Measurements from ENCODE around the gene RAPGEF4.

The RAPGEF4 gene

GRCh38 chr2:172878260-172878659 lies 142.6 kb downstream of the RAPGEF4 start:
- DNase-seq (ENCODE audit: extremely low spot score), result no peak
- CTCF ChIA-PET, result interaction anchor here (1.4 kb wide), 1 partner anchor 21 kb away, joined by 3 read pairs; no protein-coding TSS in a partner anchor

GRCh38 chr2:172884336-172884735 lies 148.7 kb downstream of the RAPGEF4 start:
- no peak for TF ChIP-seq CTCF (IDR thresholded peaks at IDR 0.05; ENCODE audit: control extremely low read depth, extremely low read depth, low read depth, missing control alignments)
- no peak for DNase-seq (ENCODE audit: extremely low spot score)
- CTCF ChIA-PET, result no interaction called here
- POLR2A ChIA-PET, result no interaction called here

More at GRCh38 chr2:172878260-172878659, 142.6 kb downstream of the RAPGEF4 start:
- TF ChIP-seq CTCF (IDR thresholded peaks at IDR 0.05; ENCODE audit: control extremely low read depth, extremely low read depth, low read depth, missing control alignments), result no peak
- POLR2A ChIA-PET, result no interaction called here

- no peak for TF ChIP-seq CTCF (IDR thresholded peaks at IDR 0.05; ENCODE audit: control extremely low read depth, extremely low read depth, low read depth, missing control alignments)
- DNase-seq (ENCODE audit: extremely low spot score), result no peak
- POLR2A ChIA-PET, result no interaction called here
- CTCF ChIA-PET, result interaction anchor here (1.1 kb wide), 1 partner anchor 46 kb away, joined by 6 read pairs; no protein-coding TSS in a partner anchor
Measured at GRCh38 chr2:172885996-172886395, 150.4 kb downstream of the RAPGEF4 start.

GRCh38 chr2:172887280-172887679 lies 151.6 kb downstream of the RAPGEF4 start:
- POLR2A ChIA-PET, result no interaction called here
- CTCF ChIA-PET, result interaction anchor here (0.9 kb wide), 2 partner anchors 11 to 12 kb away, joined by 3 read pairs; no protein-coding TSS in a partner anchor
- no peak for TF ChIP-seq CTCF (IDR thresholded peaks at IDR 0.05; ENCODE audit: control extremely low read depth, extremely low read depth, low read depth, missing control alignments)
- DNase-seq (ENCODE audit: extremely low spot score), result no peak

DNA sequence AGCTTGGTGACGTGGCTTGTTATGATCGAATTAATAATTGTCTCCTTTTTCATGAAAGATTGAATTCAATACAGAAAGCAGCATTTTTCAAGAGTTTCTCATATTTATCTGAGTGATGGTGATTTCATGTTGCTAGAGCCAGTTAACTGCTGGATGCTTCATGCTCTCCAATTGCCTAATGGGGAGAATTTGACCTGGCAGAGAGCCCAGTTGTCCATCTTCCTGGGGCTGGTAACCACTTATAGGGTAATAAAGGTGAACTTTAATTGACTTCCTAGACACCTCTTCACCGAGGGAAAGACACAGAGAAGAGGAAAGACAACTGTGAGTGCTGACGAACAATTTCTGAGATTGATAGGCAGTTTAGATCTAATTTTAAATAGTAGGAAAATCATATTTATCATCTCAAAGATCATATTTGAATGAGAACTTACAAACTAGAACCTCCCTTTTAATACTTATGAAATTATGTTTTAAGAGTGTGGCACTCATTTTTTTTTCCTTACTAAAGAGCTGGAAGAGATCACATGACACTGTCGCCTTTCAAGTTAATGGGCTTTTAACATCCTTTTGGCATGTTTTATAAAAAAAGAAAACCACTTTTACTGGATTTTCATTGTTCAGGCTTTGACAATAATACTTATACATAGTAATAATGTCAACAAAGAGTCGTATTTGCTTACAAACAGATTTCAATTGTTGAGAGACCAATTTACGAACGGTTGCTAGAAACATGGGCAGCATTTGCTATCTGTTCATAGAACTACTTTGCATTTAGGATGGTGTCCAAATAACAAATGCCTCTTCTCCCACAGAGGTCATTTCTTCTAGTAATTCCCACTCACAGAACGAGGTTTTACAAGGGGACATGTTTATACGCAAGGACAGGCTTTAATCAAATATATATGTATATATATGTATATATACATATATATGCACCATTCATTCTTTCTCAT lies 153.3 kb downstream of the RAPGEF4 start:
- POLR2A ChIA-PET, result no interaction called here
- no peak for DNase-seq (ENCODE audit: extremely low spot score)
- CTCF ChIA-PET, result no interaction called here
- TF ChIP-seq CTCF (IDR thresholded peaks at IDR 0.05; ENCODE audit: control extremely low read depth, extremely low read depth, low read depth, missing control alignments), result no peak

DNA sequence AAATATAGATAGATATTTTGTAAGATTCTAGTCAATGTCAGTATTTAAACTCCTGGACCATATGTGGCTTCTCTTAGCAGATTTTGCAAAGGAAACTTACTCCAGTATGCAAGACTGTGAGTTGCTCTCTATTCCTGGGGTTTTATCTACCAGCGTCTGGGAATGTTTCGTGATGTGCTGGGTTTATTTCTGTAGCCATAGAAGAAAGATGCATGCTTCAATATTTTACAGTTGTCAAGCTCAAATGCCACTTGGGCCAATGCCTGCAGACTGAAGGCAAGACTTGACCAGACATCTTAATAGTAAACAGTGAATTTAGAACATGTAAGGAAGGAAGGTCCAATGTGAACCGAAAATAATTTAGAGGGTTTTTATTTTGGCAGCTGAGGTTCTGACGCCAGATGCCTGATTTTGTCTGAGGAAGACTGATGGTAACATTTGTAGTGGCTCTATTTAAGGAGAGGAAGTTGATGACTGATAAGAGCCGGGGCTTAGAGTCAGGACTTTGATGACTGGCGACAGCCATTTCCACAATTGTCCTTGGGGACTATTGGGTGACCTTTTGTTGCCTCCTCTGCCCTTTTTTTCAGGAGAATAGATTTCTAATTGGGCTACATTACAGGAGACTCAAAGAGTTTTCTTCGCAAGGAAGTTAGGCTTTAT lies 154.3 kb downstream of the RAPGEF4 start:
- CTCF ChIA-PET, result no interaction called here
- POLR2A ChIA-PET, result no interaction called here
- TF ChIP-seq CTCF (IDR thresholded peaks at IDR 0.05; ENCODE audit: control extremely low read depth, extremely low read depth, low read depth, missing control alignments), result no peak
- DNase-seq (ENCODE audit: extremely low spot score), result no peak

Measured in GM10248 (cell line).